ENCODE data around the gene CD99L2. TPM values are rescaled to one million over a fixed set of nuclear protein-coding genes. Genes with fewer than 3 reads are reported as not detected.

CD99L2 gene
- polyA plus RNA-seq, 1 donor from 2014 or later: 61.0 TPM

- Histone ChIP-seq H2AFZ (ENCODE audit: low read depth, low read length) (no peak overlapping the region), H3K9ac (ENCODE audit: low read length) (no peak overlapping the region), H3K9me2 (ENCODE audit: insufficient read depth, low read length) (no peaks in the 10 kb centered on the region), H4K20me1 (ENCODE audit: insufficient read depth) (no peaks in the 10 kb centered on the region), H3K27ac (ENCODE audit: low read length) (no peak overlapping the region), H3K27me3 (ENCODE audit: insufficient read depth, low read depth, low read length) (no peaks in the 10 kb centered on the region), H3K79me2 (replicated peaks; ENCODE audit: insufficient read depth, low read length) (no peaks in the 10 kb centered on the region), H3K9me3 (ENCODE audit: low read length) (no peaks in the 10 kb centered on the region), H3K4me3 (ENCODE audit: low read length) (no peak overlapping the region), H3K36me3 (ENCODE audit: insufficient read depth, low read length) (no peaks in the 10 kb centered on the region), H3K4me2 (ENCODE audit: low read length) (no peak overlapping the region), H3F3A (ENCODE audit: insufficient read depth, low read length, poor library complexity, severe bottlenecking) (no peaks in the 10 kb centered on the region)
- no peak for TF ChIP-seq EP300 (conservative IDR thresholded peaks at IDR 0.05; ENCODE audit: poor library complexity, severe bottlenecking)
- TF ChIP-seq CTCF (IDR thresholded peaks at IDR 0.05; ENCODE audit: poor library complexity, severe bottlenecking): no peak
- no peak for TF ChIP-seq POLR2AphosphoS5 (IDR thresholded peaks at IDR 0.05)
- no peak for TF ChIP-seq REST (IDR thresholded peaks at IDR 0.05; ENCODE audit: borderline replicate concordance)
These were observed 24.0 kb downstream of the CD99L2 start for GRCh38 chrX:150874448-150874847.

- Histone ChIP-seq H3K9me3 (ENCODE audit: low read length) (no peaks in the 10 kb centered on the region), H4K20me1 (ENCODE audit: insufficient read depth) (no peaks in the 10 kb centered on the region)
These were observed 24.9 kb downstream of the CD99L2 start for GRCh38 chrX:150873616-150874015.

GRCh38 chrX:150872773-150873336 lies 25.6 kb downstream of the CD99L2 start:
- H3F3A ChIP-seq (ENCODE audit: insufficient read depth, low read length, poor library complexity, severe bottlenecking): no peaks in the 10 kb centered on the region
- no peaks in the 10 kb centered on the region for H3K79me2 ChIP-seq (replicated peaks; ENCODE audit: insufficient read depth, low read length)
- H3K9ac ChIP-seq (ENCODE audit: low read length): no peak overlapping the region
- H3K36me3 ChIP-seq (ENCODE audit: insufficient read depth, low read length): no peaks in the 10 kb centered on the region
- no peak overlapping the region for H2AFZ ChIP-seq (ENCODE audit: low read depth, low read length)
- H3K9me2 ChIP-seq (ENCODE audit: insufficient read depth, low read length): no peaks in the 10 kb centered on the region
- no peaks in the 10 kb centered on the region for H3K27me3 ChIP-seq (ENCODE audit: insufficient read depth, low read depth, low read length)
- H3K27ac ChIP-seq (ENCODE audit: low read length): no peak overlapping the region
- no peak overlapping the region for H3K4me2 ChIP-seq (ENCODE audit: low read length)
- no peaks in the 10 kb centered on the region for H3K9me3 ChIP-seq (ENCODE audit: low read length)
- no peak overlapping the region for H3K4me3 ChIP-seq (ENCODE audit: low read length)
- H4K20me1 ChIP-seq (ENCODE audit: insufficient read depth): no peaks in the 10 kb centered on the region
- TF ChIP-seq EZH2 (IDR thresholded peaks at IDR 0.05; ENCODE audit: borderline replicate concordance, insufficient read depth, low read length, poor library complexity, severe bottlenecking) (no peak), SMC3 (conservative IDR thresholded peaks at IDR 0.05; ENCODE audit: poor library complexity) (no peak), RAD21 (conservative IDR thresholded peaks at IDR 0.05) (no peak), CTCF (IDR thresholded peaks at IDR 0.05; ENCODE audit: poor library complexity, severe bottlenecking) (no peak), EP300 (conservative IDR thresholded peaks at IDR 0.05; ENCODE audit: poor library complexity, severe bottlenecking) (no peak), TAF1 (IDR thresholded peaks at IDR 0.05; ENCODE audit: low read depth) (no peak), POLR2AphosphoS5 (IDR thresholded peaks at IDR 0.05) (no peak), MXI1 (conservative IDR thresholded peaks at IDR 0.05; ENCODE audit: poor library complexity, severe bottlenecking) (no peak), REST (IDR thresholded peaks at IDR 0.05; ENCODE audit: borderline replicate concordance) (no peak)

More at GRCh38 chrX:150873616-150874015, 24.9 kb downstream of the CD99L2 start:
- Histone ChIP-seq H3K27me3 (ENCODE audit: insufficient read depth, low read depth, low read length) (no peaks in the 10 kb centered on the region), H3K27ac (ENCODE audit: low read length) (no peak overlapping the region), H3F3A (ENCODE audit: insufficient read depth, low read length, poor library complexity, severe bottlenecking) (no peaks in the 10 kb centered on the region), H3K36me3 (ENCODE audit: insufficient read depth, low read length) (no peaks in the 10 kb centered on the region), H3K4me3 (ENCODE audit: low read length) (no peak overlapping the region), H3K79me2 (replicated peaks; ENCODE audit: insufficient read depth, low read length) (no peaks in the 10 kb centered on the region), H3K9ac (ENCODE audit: low read length) (no peak overlapping the region), H3K4me2 (ENCODE audit: low read length) (no peak overlapping the region), H3K9me2 (ENCODE audit: insufficient read depth, low read length) (no peaks in the 10 kb centered on the region), H2AFZ (ENCODE audit: low read depth, low read length) (no peak overlapping the region)
- TF ChIP-seq MXI1 (conservative IDR thresholded peaks at IDR 0.05; ENCODE audit: poor library complexity, severe bottlenecking): no peak
